Liver (tissue), 3 donors: ENCODE measurements around the gene PLD4.

Experiments
- EGR1 ChIP-seq, 2 donors: IDR thresholded peaks; 2 replicates each; pipeline ENCODE4 v1.6.1; 2016 to 2018; ENCODE audit warnings: antibody characterized with exemption in 2 of 2, low read depth in 2 of 2
- GABPA ChIP-seq, 2 donors: IDR thresholded peaks in 1 of 2; conservative IDR thresholded peaks in 1 of 2; 2 replicates each; pipeline ENCODE4 v1.6.1; 2016; ENCODE audit warnings: antibody characterized with exemption in 2 of 2, mild to moderate bottlenecking in 1 of 2, moderate library complexity in 1 of 2
- HNF4G ChIP-seq: IDR thresholded peaks from 2 replicates; pipeline ENCODE4 v1.6.1; 2016; ENCODE audit warnings: antibody characterized with exemption
- JUND ChIP-seq, 2 donors: IDR thresholded peaks; 2 replicates each; pipeline ENCODE4 v1.6.1; 2016; ENCODE audit warnings: antibody characterized with exemption in 2 of 2
- RAD21 ChIP-seq, 2 donors: IDR thresholded peaks; 2 replicates each; pipeline ENCODE4 v1.6.1; 2016; ENCODE audit warnings: antibody characterized with exemption in 2 of 2, mild to moderate bottlenecking in 2 of 2
- SP1 ChIP-seq: IDR thresholded peaks from 2 replicates; pipeline ENCODE4 v1.6.1; 2018; ENCODE audit warnings: antibody characterized with exemption, mild to moderate bottlenecking
- TAF1 ChIP-seq: conservative IDR thresholded peaks from 2 replicates; pipeline ENCODE4 v1.6.1; 2016; ENCODE audit warnings: antibody characterized with exemption, mild to moderate bottlenecking
- YY1 ChIP-seq: IDR thresholded peaks from 2 replicates; pipeline ENCODE4 v1.6.1; 2016; ENCODE audit warnings: antibody characterized with exemption, mild to moderate bottlenecking
- TF ChIP-seq, protein P1 (sequence below): fragments of 150-350 bp; IDR thresholded peaks from 2 replicates; pipeline ENCODE4 v1.5.1; 2017; ENCODE audit warnings: improper control_type of control experiment, low read depth, low read length; ENCODE audit not compliant: missing input control
- TF ChIP-seq, protein P2 (sequence below): IDR thresholded peaks from 2 replicates; pipeline ENCODE4 v1.6.1; 2016; ENCODE audit warnings: antibody characterized with exemption
- TF ChIP-seq, protein P3 (sequence below): IDR thresholded peaks from 2 replicates; pipeline ENCODE4 v1.6.1; 2016; ENCODE audit warnings: antibody characterized with exemption
- TF ChIP-seq, protein P4 (sequence below): IDR thresholded peaks from 2 replicates; pipeline ENCODE4 v1.6.1; 2016; ENCODE audit warnings: antibody characterized with exemption
- TF ChIP-seq, protein P5 (sequence below): IDR thresholded peaks from 2 replicates; pipeline ENCODE4 v1.6.1; 2016; ENCODE audit warnings: antibody characterized with exemption, mild to moderate bottlenecking
- donor health status: healthy.
- donor health status: healthy.

DNA sequence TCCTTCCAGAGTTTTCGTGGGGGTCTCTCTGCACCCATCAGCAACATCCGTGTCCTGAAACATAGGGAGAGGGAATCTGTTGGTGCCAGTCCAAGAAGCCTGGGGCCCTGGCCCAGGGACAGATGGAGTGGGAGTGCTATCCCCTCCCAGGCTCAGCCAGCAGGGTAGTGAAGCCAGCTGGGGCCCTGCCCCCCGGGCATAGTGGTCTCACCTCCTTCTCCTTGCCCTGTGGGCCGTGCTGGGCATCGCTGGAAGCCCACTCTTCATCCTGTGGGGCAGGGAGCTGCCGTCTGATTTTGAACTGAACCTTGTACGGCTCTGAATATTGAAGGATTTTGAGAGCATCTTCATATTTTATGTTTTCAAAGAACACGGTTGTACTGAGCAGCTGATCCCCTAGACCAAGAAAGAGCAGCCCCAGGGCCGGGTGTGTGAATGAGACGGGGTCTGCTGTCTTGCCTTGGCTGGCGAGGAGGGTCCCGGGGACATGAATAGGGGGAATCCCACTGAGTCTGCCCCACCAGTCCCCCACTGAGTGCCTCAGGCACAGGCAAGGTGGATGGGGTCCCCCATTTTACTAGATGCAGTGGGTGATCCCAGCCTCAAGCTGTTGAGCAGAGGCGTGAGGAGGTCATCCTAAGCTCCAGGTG is 30.2 kb downstream of the PLD4 start:
- TF ChIP-seq, protein P1, sequence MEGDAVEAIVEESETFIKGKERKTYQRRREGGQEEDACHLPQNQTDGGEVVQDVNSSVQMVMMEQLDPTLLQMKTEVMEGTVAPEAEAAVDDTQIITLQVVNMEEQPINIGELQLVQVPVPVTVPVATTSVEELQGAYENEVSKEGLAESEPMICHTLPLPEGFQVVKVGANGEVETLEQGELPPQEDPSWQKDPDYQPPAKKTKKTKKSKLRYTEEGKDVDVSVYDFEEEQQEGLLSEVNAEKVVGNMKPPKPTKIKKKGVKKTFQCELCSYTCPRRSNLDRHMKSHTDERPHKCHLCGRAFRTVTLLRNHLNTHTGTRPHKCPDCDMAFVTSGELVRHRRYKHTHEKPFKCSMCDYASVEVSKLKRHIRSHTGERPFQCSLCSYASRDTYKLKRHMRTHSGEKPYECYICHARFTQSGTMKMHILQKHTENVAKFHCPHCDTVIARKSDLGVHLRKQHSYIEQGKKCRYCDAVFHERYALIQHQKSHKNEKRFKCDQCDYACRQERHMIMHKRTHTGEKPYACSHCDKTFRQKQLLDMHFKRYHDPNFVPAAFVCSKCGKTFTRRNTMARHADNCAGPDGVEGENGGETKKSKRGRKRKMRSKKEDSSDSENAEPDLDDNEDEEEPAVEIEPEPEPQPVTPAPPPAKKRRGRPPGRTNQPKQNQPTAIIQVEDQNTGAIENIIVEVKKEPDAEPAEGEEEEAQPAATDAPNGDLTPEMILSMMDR: no peak
- no peak for TF ChIP-seq GABPA (IDR thresholded peaks at IDR 0.05 in 1 of 2, conservative IDR thresholded peaks at IDR 0.05 in 1 of 2)
- no peak for TF ChIP-seq TAF1
- TF ChIP-seq, protein P2, sequence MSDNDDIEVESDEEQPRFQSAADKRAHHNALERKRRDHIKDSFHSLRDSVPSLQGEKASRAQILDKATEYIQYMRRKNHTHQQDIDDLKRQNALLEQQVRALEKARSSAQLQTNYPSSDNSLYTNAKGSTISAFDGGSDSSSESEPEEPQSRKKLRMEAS: no peak
- no peak for TF ChIP-seq RAD21 (IDR thresholded peaks at IDR 0.05)
- TF ChIP-seq, protein P3, sequence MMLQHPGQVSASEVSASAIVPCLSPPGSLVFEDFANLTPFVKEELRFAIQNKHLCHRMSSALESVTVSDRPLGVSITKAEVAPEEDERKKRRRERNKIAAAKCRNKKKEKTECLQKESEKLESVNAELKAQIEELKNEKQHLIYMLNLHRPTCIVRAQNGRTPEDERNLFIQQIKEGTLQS: no peak
- TF ChIP-seq EGR1 (IDR thresholded peaks at IDR 0.05; ENCODE audit: low read depth in 2 of 2): no peak
- TF ChIP-seq SP1: no peak
- TF ChIP-seq, protein P4, sequence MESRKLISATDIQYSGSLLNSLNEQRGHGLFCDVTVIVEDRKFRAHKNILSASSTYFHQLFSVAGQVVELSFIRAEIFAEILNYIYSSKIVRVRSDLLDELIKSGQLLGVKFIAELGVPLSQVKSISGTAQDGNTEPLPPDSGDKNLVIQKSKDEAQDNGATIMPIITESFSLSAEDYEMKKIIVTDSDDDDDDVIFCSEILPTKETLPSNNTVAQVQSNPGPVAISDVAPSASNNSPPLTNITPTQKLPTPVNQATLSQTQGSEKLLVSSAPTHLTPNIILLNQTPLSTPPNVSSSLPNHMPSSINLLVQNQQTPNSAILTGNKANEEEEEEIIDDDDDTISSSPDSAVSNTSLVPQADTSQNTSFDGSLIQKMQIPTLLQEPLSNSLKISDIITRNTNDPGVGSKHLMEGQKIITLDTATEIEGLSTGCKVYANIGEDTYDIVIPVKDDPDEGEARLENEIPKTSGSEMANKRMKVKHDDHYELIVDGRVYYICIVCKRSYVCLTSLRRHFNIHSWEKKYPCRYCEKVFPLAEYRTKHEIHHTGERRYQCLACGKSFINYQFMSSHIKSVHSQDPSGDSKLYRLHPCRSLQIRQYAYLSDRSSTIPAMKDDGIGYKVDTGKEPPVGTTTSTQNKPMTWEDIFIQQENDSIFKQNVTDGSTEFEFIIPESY: no peak
- TF ChIP-seq JUND (IDR thresholded peaks at IDR 0.05): no peak
- TF ChIP-seq, protein P5, sequence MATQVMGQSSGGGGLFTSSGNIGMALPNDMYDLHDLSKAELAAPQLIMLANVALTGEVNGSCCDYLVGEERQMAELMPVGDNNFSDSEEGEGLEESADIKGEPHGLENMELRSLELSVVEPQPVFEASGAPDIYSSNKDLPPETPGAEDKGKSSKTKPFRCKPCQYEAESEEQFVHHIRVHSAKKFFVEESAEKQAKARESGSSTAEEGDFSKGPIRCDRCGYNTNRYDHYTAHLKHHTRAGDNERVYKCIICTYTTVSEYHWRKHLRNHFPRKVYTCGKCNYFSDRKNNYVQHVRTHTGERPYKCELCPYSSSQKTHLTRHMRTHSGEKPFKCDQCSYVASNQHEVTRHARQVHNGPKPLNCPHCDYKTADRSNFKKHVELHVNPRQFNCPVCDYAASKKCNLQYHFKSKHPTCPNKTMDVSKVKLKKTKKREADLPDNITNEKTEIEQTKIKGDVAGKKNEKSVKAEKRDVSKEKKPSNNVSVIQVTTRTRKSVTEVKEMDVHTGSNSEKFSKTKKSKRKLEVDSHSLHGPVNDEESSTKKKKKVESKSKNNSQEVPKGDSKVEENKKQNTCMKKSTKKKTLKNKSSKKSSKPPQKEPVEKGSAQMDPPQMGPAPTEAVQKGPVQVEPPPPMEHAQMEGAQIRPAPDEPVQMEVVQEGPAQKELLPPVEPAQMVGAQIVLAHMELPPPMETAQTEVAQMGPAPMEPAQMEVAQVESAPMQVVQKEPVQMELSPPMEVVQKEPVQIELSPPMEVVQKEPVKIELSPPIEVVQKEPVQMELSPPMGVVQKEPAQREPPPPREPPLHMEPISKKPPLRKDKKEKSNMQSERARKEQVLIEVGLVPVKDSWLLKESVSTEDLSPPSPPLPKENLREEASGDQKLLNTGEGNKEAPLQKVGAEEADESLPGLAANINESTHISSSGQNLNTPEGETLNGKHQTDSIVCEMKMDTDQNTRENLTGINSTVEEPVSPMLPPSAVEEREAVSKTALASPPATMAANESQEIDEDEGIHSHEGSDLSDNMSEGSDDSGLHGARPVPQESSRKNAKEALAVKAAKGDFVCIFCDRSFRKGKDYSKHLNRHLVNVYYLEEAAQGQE: no peak
- TF ChIP-seq HNF4G: no peak
- no peak for TF ChIP-seq YY1
